Stomach (tissue), 9 donors: ENCODE data around the gene DGKD. TPM values are rescaled to one million over a fixed set of nuclear protein-coding genes. Genes with fewer than 3 reads are reported as not detected.
A peak's percentile ranks its signal among the peaks of the same experiment; 100 is the strongest.

Experiments
- DNase-seq, 2 donors: peaks; one replicate each; pipeline versions ENCODE4 v3.0.0 to v3.0.0-alpha.2; 2013 to 2019
- H3K27ac ChIP-seq, 5 donors: fragments of 200-600 bp in 4 of 5; sonication (generic) in 4 of 5; one replicate each; pipeline ENCODE4 v1.5.1; 2013 to 2019; ENCODE audit warnings: mild to moderate bottlenecking in 1 of 5, moderate library complexity in 1 of 5
- H3K27me3 ChIP-seq, 3 donors: fragments of 200-600 bp; sonication (generic); one replicate each; pipeline ENCODE4 v1.5.1; 2017 to 2019; ENCODE audit warnings: mixed run types in 1 of 3
- H3K36me3 ChIP-seq, 4 donors: fragments of 200-600 bp; sonication (generic); 1 replicate in 3 of 4; 2 replicates in 1 of 4; pipeline ENCODE4 v1.5.1; 2016 to 2019
- H3K4me1 ChIP-seq, 4 donors: fragments of 200-600 bp; sonication (generic); one replicate each; pipeline ENCODE4 v1.5.1; 2016 to 2019
- H3K4me3 ChIP-seq, 4 donors: fragments of 200-600 bp; sonication (generic) in 3 of 4; one replicate each; pipeline ENCODE4 v1.5.1; 2016 to 2019; ENCODE audit warnings: mild to moderate bottlenecking in 1 of 4
- H3K9me3 ChIP-seq, 4 donors: fragments of 200-600 bp; sonication (generic); one replicate each; pipeline ENCODE4 v1.5.1; 2016 to 2019
- CTCF ChIP-seq, 7 experiments: fragments of 450-650 bp in 4 of 7; fragments of 200-600 bp in 3 of 7; sonication (generic) in 3 of 7; IDR thresholded peaks; one replicate each; pipeline ENCODE4 v1.5.1; 2016 to 2019; ENCODE audit warnings: antibody characterized with exemption in 7 of 7, control low read depth in 2 of 7, mild to moderate bottlenecking in 1 of 7
- EP300 ChIP-seq: sonication (generic); formaldehyde crosslinking; IDR thresholded peaks from one replicate; pipeline ENCODE4 v1.6.1; 2017; ENCODE audit warnings: antibody characterized with exemption
- POLR2A ChIP-seq, 4 donors: fragments of 450-650 bp; IDR thresholded peaks; one replicate each; pipeline ENCODE4 v1.6.1; 2016; ENCODE audit warnings: antibody characterized with exemption in 4 of 4, control low read depth in 2 of 4, mild to moderate bottlenecking in 1 of 4, moderate library complexity in 1 of 4
- POLR2AphosphoS5 ChIP-seq, 3 donors: sonication (generic); formaldehyde crosslinking; IDR thresholded peaks; one replicate each; pipeline ENCODE4 v1.6.1; 2016; ENCODE audit warnings: antibody characterized with exemption in 3 of 3
- WGBS, 5 donors: extraction: QIAGEN DNeasy Blood & Tissue Kit in 3 of 5; methylation state at CpG; one replicate each; pipeline versions ENCODE4 v1.1.5 to v1.1.7; 2013 to 2018; 5-methylcytosine and 5-hydroxymethylcytosine counted together
- intact Hi-C: fragments of 100-400 bp; cut with DNase I; formaldehyde crosslinking; loops from one replicate; pipeline ENCODE4 v1.15.1; 2023; ENCODE audit warnings: low total_unique reads
- polyA plus RNA-seq, 3 donors: library from polyadenylated mRNA; stranded (reverse); fragments of 200-250 nt; gene quantifications; one replicate each; pipeline ENCODE4 v1.2.3, GENCODE V29; 2013
- total RNA-seq, 5 donors: library from RNA; depleted of rRNA; stranded (reverse); fragments of >200 nt; gene quantifications; one replicate each; pipeline versions ENCODE4 v1.1.0 to v1.2.3, GENCODE V29; 2014 to 2016
- donor health status: healthy with polysubstance abuse.
- donor health status: Bipolar disorder and iron deficiency.
- donor health status: healthy.

Gene DGKD
- total and polyA plus RNA-seq, 8 donors, result 21.9 to 471 (median 202) TPM

GRCh38 chr2:233473386-233473791 is 119.1 kb downstream of the DGKD start:
- 90 to 95% (median 93%) methylated on average over 14 to 19 of the region's 19 CpGs for WGBS, 5 donors
- DNase-seq, result peak in 1 of 2 donors; percentile 24
- intact Hi-C loops, result no loop called here
- peaks cover 40 to 84% (median 82%) of the 10 kb centered on the region in 4 donors for H3K36me3 ChIP-seq
- H3K4me1 ChIP-seq, result peaks cover 8 to 33% (median 30%) of the 10 kb centered on the region in 4 donors
- no peaks in the 10 kb centered on the region for H3K27me3 ChIP-seq
- H3K27ac ChIP-seq, result peak overlapping the region in 2 of 5 donors; percentile 50 to 54
- no peak overlapping the region for H3K4me3 ChIP-seq
- H3K9me3 ChIP-seq, result no peaks in the 10 kb centered on the region
- TF ChIP-seq EP300 (no peak), CTCF (IDR thresholded peaks at IDR 0.05) (no peak), POLR2AphosphoS5 (IDR thresholded peaks at IDR 0.05) (no peak), POLR2A (IDR thresholded peaks at IDR 0.05) (no peak)

DNA sequence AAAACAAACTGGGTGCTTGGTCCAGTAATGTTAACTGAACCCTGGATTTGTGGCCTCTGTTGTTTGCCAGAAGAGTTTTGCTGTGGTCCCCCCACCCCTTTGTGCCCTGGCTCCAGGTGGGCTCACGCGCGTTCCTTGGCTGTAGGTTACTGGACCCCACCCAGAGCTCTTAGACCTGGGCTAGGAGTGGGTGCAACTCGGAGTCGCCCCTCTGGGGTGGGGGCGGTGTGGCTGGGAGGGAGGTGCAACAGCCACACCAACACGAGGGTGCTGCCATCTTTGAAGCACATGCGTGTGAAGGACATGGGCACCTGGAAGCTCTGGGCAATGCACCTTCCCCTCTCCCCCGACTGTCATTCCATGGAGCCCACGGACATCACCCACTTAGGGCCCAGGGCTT is 119.6 kb downstream of the DGKD start:
- DNase-seq, result peak in 1 of 2 donors; percentile 19

GRCh38 chr2:233474308-233475160 is 120.2 kb downstream of the DGKD start:
- WGBS, 5 donors, result 54 to 68% (median 57%) methylated on average over 15 to 22 of the region's 22 CpGs
- Histone ChIP-seq H3K27me3 (no peaks in the 10 kb centered on the region), H3K4me1 (peaks cover 2 to 27% (median 23%) of the 10 kb centered on the region in 4 donors), H3K36me3 (peaks cover 30 to 83% (median 78%) of the 10 kb centered on the region in 4 donors), H3K9me3 (no peaks in the 10 kb centered on the region), H3K4me3 (no peak overlapping the region), H3K27ac (peak overlapping the region; percentile 26 to 69 (median 54))
- intact Hi-C loops, result no loop called here
- no peak for TF ChIP-seq CTCF (IDR thresholded peaks at IDR 0.05)
- no peak for TF ChIP-seq EP300
- no peak for TF ChIP-seq POLR2A (IDR thresholded peaks at IDR 0.05)
- TF ChIP-seq POLR2AphosphoS5 (IDR thresholded peaks at IDR 0.05), result peak in 1 of 3 donors; percentile 15
- DNase-seq, result peak; percentile 24 to 64

More for the DNA sequence above, 119.6 kb downstream of the DGKD start:
- no peak overlapping the region for H3K4me3 ChIP-seq
- H3K4me1 ChIP-seq, result peaks cover 8 to 31% (median 29%) of the 10 kb centered on the region in 4 donors
- peaks cover 35 to 84% (median 82%) of the 10 kb centered on the region in 4 donors for H3K36me3 ChIP-seq
- no peaks in the 10 kb centered on the region for H3K9me3 ChIP-seq
- 74 to 93% (median 86%) methylated on average over 7 to 10 of the region's 10 CpGs for WGBS, 5 donors
- intact Hi-C loops, result no loop called here
- peak overlapping the region; percentile 8 to 69 (median 54) for H3K27ac ChIP-seq
- no peaks in the 10 kb centered on the region for H3K27me3 ChIP-seq
- no peak for TF ChIP-seq POLR2A (IDR thresholded peaks at IDR 0.05)
- TF ChIP-seq POLR2AphosphoS5 (IDR thresholded peaks at IDR 0.05), result no peak
- no peak for TF ChIP-seq EP300
- no peak for TF ChIP-seq CTCF (IDR thresholded peaks at IDR 0.05)

DNA sequence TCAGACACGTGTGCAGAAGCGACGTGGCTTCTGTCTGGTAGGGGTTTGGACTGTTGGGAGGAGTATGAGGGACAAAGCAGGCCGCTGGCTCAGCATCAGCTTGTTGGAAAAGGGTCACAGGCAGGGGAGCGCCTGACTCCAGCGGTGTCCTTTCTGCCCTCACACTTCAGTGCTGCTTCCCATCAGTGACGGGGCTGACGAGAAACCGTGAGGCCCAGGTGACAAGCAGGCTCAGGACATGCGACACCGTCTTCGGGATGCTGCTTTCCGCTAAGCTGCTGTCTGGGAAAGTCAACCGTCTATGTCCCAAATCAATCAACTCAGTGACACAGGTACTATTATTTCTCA is 121.7 kb downstream of the DGKD start:
- Histone ChIP-seq H3K27me3 (no peaks in the 10 kb centered on the region), H3K4me1 (peaks cover 5 to 27% (median 22%) of the 10 kb centered on the region in 4 donors), H3K36me3 (peaks cover 26 to 83% (median 76%) of the 10 kb centered on the region in 4 donors), H3K27ac (peak overlapping the region in 1 of 5 donors; percentile 11), H3K4me3 (no peak overlapping the region), H3K9me3 (no peaks in the 10 kb centered on the region)
- intact Hi-C loops, result no loop called here
- peak in 1 of 2 donors; percentile 25 for DNase-seq
- WGBS, 5 donors, result 84 to 91% (median 85%) methylated on average over 14 of the region's 14 CpGs
- TF ChIP-seq POLR2A (IDR thresholded peaks at IDR 0.05) (no peak), EP300 (no peak), CTCF (IDR thresholded peaks at IDR 0.05) (no peak), POLR2AphosphoS5 (IDR thresholded peaks at IDR 0.05) (no peak)
